Kidney (tissue), 14 donors: ENCODE results near the gene AADAC. TPM values are rescaled to one million over a fixed set of nuclear protein-coding genes. Genes with fewer than 3 reads are reported as not detected.

Experiments
- DNase-seq, 5 donors: peaks; one replicate each; pipeline ENCODE4 v3.0.0-alpha.2; 2013 to 2020
- FAIRE-seq: peaks from 2 replicates; lab custom pipeline; 2012; peaks lifted over from hg19 to GRCh38; lab: Jason Lieb, UNC
- H3K27ac ChIP-seq, 2 donors: one replicate each; pipeline ENCODE4 v1.7.0; 2013; ENCODE audit warnings: low read depth in 2 of 2, low read length in 2 of 2, inconsistent platforms in 1 of 2
- H3K27me3 ChIP-seq: one replicate; pipeline ENCODE4 v1.7.1; 2013; ENCODE audit warnings: low read length, inconsistent platforms; ENCODE audit not compliant: control insufficient read depth, insufficient read depth
- H3K36me3 ChIP-seq, 3 donors: one replicate each; pipeline versions ENCODE4 v1.7.0 to v1.7.1; 2013; ENCODE audit warnings: low read length in 3 of 3, control low read depth in 1 of 3, inconsistent platforms in 1 of 3; ENCODE audit not compliant: insufficient read depth in 3 of 3, control insufficient read depth in 2 of 3
- H3K4me1 ChIP-seq, 3 donors: one replicate each; pipeline versions ENCODE4 v1.7.0 to v1.7.1; 2013; ENCODE audit warnings: low read length in 3 of 3, inconsistent platforms in 1 of 3, low read depth in 1 of 3; ENCODE audit not compliant: control insufficient read depth in 2 of 3, insufficient read depth in 2 of 3
- H3K4me3 ChIP-seq, 3 donors: one replicate each; pipeline versions ENCODE4 v1.7.0 to v1.8.1; 2013; ENCODE audit warnings: low read length in 3 of 3, control low read depth in 1 of 3, inconsistent platforms in 1 of 3
- H3K9ac ChIP-seq, 3 donors: one replicate each; pipeline versions ENCODE4 v1.7.0 to v1.7.1; 2013; ENCODE audit warnings: low read length in 3 of 3, control low read depth in 1 of 3, inconsistent platforms in 1 of 3
- H3K9me3 ChIP-seq, 3 donors: one replicate each; pipeline versions ENCODE4 v1.7.0 to v1.7.1; 2013; ENCODE audit warnings: low read length in 3 of 3, control low read depth in 1 of 3, inconsistent platforms in 1 of 3; ENCODE audit not compliant: control insufficient read depth in 2 of 3, insufficient read depth in 1 of 3
- intact Hi-C: fragments of 100-400 bp; cut with DNase I; formaldehyde crosslinking; loops from one replicate; pipeline ENCODE4 v1.11.1; 2022
- polyA plus RNA-seq: library from polyadenylated mRNA; stranded (reverse); fragments of 350-450 nt; fragmentation: Illumina TruSeq; extraction: RNeasy Lipid Tissue Mini Kit (QIAGEN cat#74804); gene quantifications from one replicate; pipeline ENCODE4 v1.2.3, GENCODE V29; 2014; ENCODE audit warnings: low read depth, low replicate concordance; ENCODE audit not compliant: insufficient read depth
- total RNA-seq: library from RNA; stranded (reverse); fragmentation: NEBNext Ultra II Directional; extraction: Animal tissue kit (Norgen Biotek cat#: 25700); gene quantifications from one replicate; pipeline ENCODE4 v1.2.1, GENCODE V29; 2021
- TF ChIP-seq, protein P1 (sequence below): IDR thresholded peaks from 3 replicates; pipeline ENCODE4 v1.5.1; 2012; ENCODE audit warnings: mild to moderate bottlenecking, moderate library complexity, borderline replicate concordance; ENCODE audit not compliant: insufficient read depth; ENCODE audit errors: extremely low read depth
- donor health status: control.
- donor health status: control.
- donor health status: control.
- donor health status: control.
- donor health status: control.
- donor health status: DM: yes; HTN: yes; CAD: no.
- donor health status: Normal renal cell carcinoma (clear cell type).

Gene AADAC
- total and polyA plus RNA-seq, 2 donors from 2014 or later: not detected

- H3K4me1 ChIP-seq: no peaks in the 10 kb centered on the region
- no peak overlapping the region for H3K9ac ChIP-seq
- no peak for DNase-seq
- H3K4me3 ChIP-seq: no peak overlapping the region
- intact Hi-C loops: no loop called here
- H3K36me3 ChIP-seq: no peaks in the 10 kb centered on the region
- no peak for FAIRE-seq
- TF ChIP-seq, protein P1, sequence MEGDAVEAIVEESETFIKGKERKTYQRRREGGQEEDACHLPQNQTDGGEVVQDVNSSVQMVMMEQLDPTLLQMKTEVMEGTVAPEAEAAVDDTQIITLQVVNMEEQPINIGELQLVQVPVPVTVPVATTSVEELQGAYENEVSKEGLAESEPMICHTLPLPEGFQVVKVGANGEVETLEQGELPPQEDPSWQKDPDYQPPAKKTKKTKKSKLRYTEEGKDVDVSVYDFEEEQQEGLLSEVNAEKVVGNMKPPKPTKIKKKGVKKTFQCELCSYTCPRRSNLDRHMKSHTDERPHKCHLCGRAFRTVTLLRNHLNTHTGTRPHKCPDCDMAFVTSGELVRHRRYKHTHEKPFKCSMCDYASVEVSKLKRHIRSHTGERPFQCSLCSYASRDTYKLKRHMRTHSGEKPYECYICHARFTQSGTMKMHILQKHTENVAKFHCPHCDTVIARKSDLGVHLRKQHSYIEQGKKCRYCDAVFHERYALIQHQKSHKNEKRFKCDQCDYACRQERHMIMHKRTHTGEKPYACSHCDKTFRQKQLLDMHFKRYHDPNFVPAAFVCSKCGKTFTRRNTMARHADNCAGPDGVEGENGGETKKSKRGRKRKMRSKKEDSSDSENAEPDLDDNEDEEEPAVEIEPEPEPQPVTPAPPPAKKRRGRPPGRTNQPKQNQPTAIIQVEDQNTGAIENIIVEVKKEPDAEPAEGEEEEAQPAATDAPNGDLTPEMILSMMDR: no peak
- H3K27ac ChIP-seq: no peak overlapping the region
- H3K27me3 ChIP-seq: no peaks in the 10 kb centered on the region
- no peaks in the 10 kb centered on the region for H3K9me3 ChIP-seq
Measured at GRCh38 chr3:151796105-151796680, 17.7 kb upstream of the AADAC start.

- H3K9ac ChIP-seq: no peak overlapping the region
- no peak for DNase-seq
- no peaks in the 10 kb centered on the region for H3K36me3 ChIP-seq
- H3K4me1 ChIP-seq: no peaks in the 10 kb centered on the region
- H3K27me3 ChIP-seq: no peaks in the 10 kb centered on the region
- H3K27ac ChIP-seq: no peak overlapping the region
- intact Hi-C loops: no loop called here
- TF ChIP-seq, protein P1: no peak
- no peak for FAIRE-seq
- no peaks in the 10 kb centered on the region for H3K9me3 ChIP-seq
- no peak overlapping the region for H3K4me3 ChIP-seq
Measured at GRCh38 chr3:151798466-151798865, 15.4 kb upstream of the AADAC start.

GRCh38 chr3:151800431-151800830, 13.5 kb upstream of the AADAC start:
- no peak overlapping the region for H3K27ac ChIP-seq
- no peak for FAIRE-seq
- no peaks in the 10 kb centered on the region for H3K9me3 ChIP-seq
- intact Hi-C loops: no loop called here
- no peak for DNase-seq
- H3K4me3 ChIP-seq: no peak overlapping the region
- no peaks in the 10 kb centered on the region for H3K27me3 ChIP-seq
- H3K9ac ChIP-seq: no peak overlapping the region
- H3K4me1 ChIP-seq: no peaks in the 10 kb centered on the region
- H3K36me3 ChIP-seq: no peaks in the 10 kb centered on the region
- TF ChIP-seq, protein P1: no peak

DNA sequence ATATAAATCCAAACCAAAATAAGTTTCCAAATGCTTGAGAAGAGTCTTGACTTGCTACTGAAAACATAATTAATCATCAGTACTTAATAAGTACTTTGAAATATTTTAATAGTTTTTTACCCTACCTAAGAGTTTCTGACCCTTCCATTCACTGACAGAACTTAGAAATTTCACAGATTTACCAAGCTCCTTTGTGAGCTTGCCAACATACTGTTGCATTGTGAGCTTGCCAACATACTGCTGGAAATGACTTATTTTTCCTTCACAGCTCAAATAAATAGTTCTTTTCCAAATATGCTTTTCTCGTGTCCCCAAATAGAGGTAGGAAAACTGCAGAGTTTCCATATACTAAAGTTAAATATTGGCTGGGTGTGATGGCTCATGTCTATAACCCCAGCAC, 9.6 kb upstream of the AADAC start:
- Histone ChIP-seq H3K27me3 (no peaks in the 10 kb centered on the region), H3K9ac (no peak overlapping the region), H3K4me3 (no peak overlapping the region), H3K27ac (no peak overlapping the region), H3K36me3 (no peaks in the 10 kb centered on the region), H3K4me1 (no peaks in the 10 kb centered on the region), H3K9me3 (no peaks in the 10 kb centered on the region)
- FAIRE-seq (no peak), DNase-seq (no peak)
- TF ChIP-seq, protein P1: no peak
- intact Hi-C loops: no loop called here
